Suppressor macrophage treated with lipopolysaccharide for 1 hour (primary cell): Measurements from ENCODE around the gene SUN3.

ENCODE experiments used
- DNase-seq, 3 donors: peaks; one replicate each; pipeline ENCODE4 v3.0.0-alpha.2; 2020 to 2022

The SUN3 gene

GRCh38 chr7:47973739-47974138, 55.2 kb downstream of the SUN3 start:
- no peak for DNase-seq

GRCh38 chr7:47970761-47971160, 58.1 kb downstream of the SUN3 start:
- DNase-seq: peak in 2 of 3 donors; percentile 42 to 75

GRCh38 chr7:47968847-47969774, 59.8 kb downstream of the SUN3 start:
- DNase-seq: peak; percentile 56 to 80 (median 72)

- DNase-seq: no peak
Measured at GRCh38 chr7:47967708-47968107, 61.2 kb downstream of the SUN3 start.

GRCh38 chr7:47967123-47967522, 61.8 kb downstream of the SUN3 start:
- DNase-seq: no peak

- DNase-seq: no peak
Measured at GRCh38 chr7:47965456-47965855, 63.5 kb downstream of the SUN3 start.

- DNase-seq: no peak
Measured at GRCh38 chr7:47962262-47962661, 66.6 kb downstream of the SUN3 start.

GRCh38 chr7:47957156-47957555, 71.8 kb downstream of the SUN3 start:
- DNase-seq: peak in 2 of 3 donors; percentile 39 to 41

GRCh38 chr7:47956220-47956619, 72.7 kb downstream of the SUN3 start:
- DNase-seq: no peak

GRCh38 chr7:47954231-47954911, 74.5 kb downstream of the SUN3 start:
- no peak for DNase-seq

GRCh38 chr7:47953822-47954221, 75.1 kb downstream of the SUN3 start:
- DNase-seq: no peak

GRCh38 chr7:47952224-47952623, 76.7 kb downstream of the SUN3 start:
- no peak for DNase-seq

GRCh38 chr7:47951374-47951773, 77.5 kb downstream of the SUN3 start:
- DNase-seq: no peak

GRCh38 chr7:47950714-47951113, 78.2 kb downstream of the SUN3 start:
- no peak for DNase-seq

- DNase-seq: no peak
Measured at GRCh38 chr7:47949703-47950102, 79.2 kb downstream of the SUN3 start.

GRCh38 chr7:47948141-47948790, 80.6 kb downstream of the SUN3 start, which contains the start of gene PKD1L1:
TSS of gene PKD1L1 (minus strand) at chr7:47948466. CDS start at chr7:47948440, 26 bp downstream.
- DNase-seq: no peak

GRCh38 chr7:47947355-47947749, 81.6 kb downstream of the SUN3 start:
- DNase-seq: no peak

GRCh38 chr7:47946581-47947354, 82.1 kb downstream of the SUN3 start:
- DNase-seq: no peak

GRCh38 chr7:47945261-47946015, 83.5 kb downstream of the SUN3 start:
- DNase-seq: peak; percentile 83 to 92 (median 89)

GRCh38 chr7:47944536-47945260, 84.2 kb downstream of the SUN3 start:
- no peak for DNase-seq
